ENCODE measurements around the gene SLC12A4. TPM values are rescaled to one million over a fixed set of nuclear protein-coding genes. Genes with fewer than 3 reads are reported as not detected.
A peak's percentile ranks its signal among the peaks of the same experiment; 100 is the strongest.

SLC12A4 gene
- total RNA-seq, 2 donors from 2014 or later, result 32.6 to 89.1 TPM

DNA sequence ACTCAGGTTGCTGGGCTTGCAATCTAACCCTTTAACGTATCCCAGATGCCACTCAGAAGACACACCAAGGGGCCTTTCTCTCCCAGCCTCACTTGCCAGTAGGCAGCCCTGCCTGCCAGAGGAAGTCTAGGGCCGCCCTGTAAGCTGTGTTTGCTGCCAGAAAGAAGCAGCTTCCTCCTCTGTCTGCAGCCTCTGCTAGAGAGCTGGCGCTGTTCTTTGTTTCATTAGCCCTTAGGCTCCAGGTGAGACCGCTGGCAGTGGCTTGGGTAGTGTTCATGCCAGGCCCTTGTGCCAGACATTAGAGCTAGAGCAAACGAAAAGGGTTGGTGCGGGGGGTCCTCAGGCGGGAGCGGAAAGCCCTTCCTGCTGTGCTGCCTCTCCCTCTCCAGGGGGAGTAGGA, 45.7 kb downstream of the SLC12A4 start:
- no peaks in the 10 kb centered on the region for H3K27me3 ChIP-seq (replicated peaks; ENCODE audit: insufficient read depth)
- H3K4me3 ChIP-seq, result no peak overlapping the region
- DNase-seq (ENCODE audit: low spot score), result peak; percentile 70
- 36% methylated on average over 8 of the region's 8 CpGs for WGBS
- no peak overlapping the region for H3K27ac ChIP-seq
- no peaks in the 10 kb centered on the region for H3K9me3 ChIP-seq
- peaks cover 12% of the 10 kb centered on the region for H3K4me1 ChIP-seq (replicated peaks)
- intact Hi-C loops (cut with DNase I), result no loop called here
- TF ChIP-seq POLR2A (IDR thresholded peaks at IDR 0.05) (no peak), POLR2AphosphoS5 (IDR thresholded peaks at IDR 0.05) (peak; percentile 63)
- TF ChIP-seq, protein P1, sequence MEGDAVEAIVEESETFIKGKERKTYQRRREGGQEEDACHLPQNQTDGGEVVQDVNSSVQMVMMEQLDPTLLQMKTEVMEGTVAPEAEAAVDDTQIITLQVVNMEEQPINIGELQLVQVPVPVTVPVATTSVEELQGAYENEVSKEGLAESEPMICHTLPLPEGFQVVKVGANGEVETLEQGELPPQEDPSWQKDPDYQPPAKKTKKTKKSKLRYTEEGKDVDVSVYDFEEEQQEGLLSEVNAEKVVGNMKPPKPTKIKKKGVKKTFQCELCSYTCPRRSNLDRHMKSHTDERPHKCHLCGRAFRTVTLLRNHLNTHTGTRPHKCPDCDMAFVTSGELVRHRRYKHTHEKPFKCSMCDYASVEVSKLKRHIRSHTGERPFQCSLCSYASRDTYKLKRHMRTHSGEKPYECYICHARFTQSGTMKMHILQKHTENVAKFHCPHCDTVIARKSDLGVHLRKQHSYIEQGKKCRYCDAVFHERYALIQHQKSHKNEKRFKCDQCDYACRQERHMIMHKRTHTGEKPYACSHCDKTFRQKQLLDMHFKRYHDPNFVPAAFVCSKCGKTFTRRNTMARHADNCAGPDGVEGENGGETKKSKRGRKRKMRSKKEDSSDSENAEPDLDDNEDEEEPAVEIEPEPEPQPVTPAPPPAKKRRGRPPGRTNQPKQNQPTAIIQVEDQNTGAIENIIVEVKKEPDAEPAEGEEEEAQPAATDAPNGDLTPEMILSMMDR (IDR thresholded peaks at IDR 0.05), result peak in 1 of 4 experiments; percentile 14
- H3K36me3 ChIP-seq, result no peaks in the 10 kb centered on the region

DNA sequence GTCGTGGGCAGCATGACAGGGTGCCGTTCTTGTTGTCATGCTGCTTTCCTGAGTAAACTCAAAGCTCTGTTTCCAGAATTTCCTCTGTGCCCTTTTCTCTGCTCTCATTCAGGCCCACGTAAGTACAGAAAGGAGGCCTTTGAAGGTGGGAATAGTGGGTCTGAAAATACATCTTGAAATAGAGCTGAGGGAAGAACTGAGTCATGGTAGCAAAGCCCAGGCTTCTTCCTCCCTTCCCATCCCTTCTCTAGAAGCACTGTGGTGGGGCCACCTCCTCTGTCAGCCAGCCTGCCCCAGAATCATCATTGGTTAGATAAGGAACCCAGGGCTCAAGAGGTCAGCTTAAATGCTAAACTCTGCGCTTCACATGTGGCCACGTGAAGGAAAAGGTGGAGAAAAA, 46.2 kb downstream of the SLC12A4 start:
- WGBS, result 68% methylated on average over 5 of the region's 5 CpGs

DNA sequence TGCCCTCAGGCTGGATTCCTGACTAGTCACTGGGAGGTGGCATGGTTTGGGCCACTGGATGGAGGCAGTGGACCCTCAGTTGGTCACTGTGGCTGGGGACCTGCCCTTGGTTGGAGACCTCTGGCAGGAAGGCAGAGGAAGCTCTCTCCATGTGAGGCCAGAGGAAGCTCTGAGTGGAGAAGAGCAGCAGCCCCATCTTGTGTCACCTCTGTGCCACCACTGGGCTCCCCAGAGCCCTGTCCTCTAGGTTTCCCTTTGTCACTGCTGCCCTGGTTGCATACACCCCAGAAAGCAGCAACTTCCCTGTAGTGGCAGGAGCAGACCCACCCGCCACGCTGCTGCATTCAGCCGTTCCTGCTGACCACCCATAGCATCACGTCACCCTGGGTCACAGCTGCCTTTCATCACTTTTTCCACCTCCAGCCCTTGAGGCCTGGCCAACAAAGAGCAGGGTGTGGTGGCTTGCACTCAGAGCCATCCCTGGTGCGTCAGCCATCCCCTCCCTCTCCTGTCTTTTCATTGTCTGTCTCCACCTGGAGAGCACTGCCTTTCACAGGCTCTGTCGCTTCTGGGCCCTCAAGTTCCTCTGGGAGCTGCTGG, 48.7 kb downstream of the SLC12A4 start:
- TF ChIP-seq POLR2A (IDR thresholded peaks at IDR 0.05) (no peak), POLR2AphosphoS5 (IDR thresholded peaks at IDR 0.05) (no peak)
- TF ChIP-seq, protein P1 (IDR thresholded peaks at IDR 0.05), result no peak
- no peak overlapping the region for H3K4me3 ChIP-seq
- H3K9me3 ChIP-seq, result no peaks in the 10 kb centered on the region
- no peak for DNase-seq (ENCODE audit: low spot score)
- H3K27ac ChIP-seq, result no peak overlapping the region
- intact Hi-C loops (cut with DNase I), result no loop called here
- H3K27me3 ChIP-seq (replicated peaks; ENCODE audit: insufficient read depth), result no peaks in the 10 kb centered on the region
- no peaks in the 10 kb centered on the region for H3K4me1 ChIP-seq (replicated peaks)
- no peaks in the 10 kb centered on the region for H3K36me3 ChIP-seq
- WGBS, result 72% methylated on average over 6 of the region's 6 CpGs

More for the DNA sequence above, 46.2 kb downstream of the SLC12A4 start:
- Histone ChIP-seq H3K4me1 (replicated peaks) (peaks cover 12% of the 10 kb centered on the region), H3K4me3 (no peak overlapping the region), H3K27ac (no peak overlapping the region), H3K27me3 (replicated peaks; ENCODE audit: insufficient read depth) (no peaks in the 10 kb centered on the region), H3K36me3 (no peaks in the 10 kb centered on the region), H3K9me3 (no peaks in the 10 kb centered on the region)
- TF ChIP-seq POLR2AphosphoS5 (IDR thresholded peaks at IDR 0.05) (no peak), POLR2A (IDR thresholded peaks at IDR 0.05) (no peak)
- TF ChIP-seq, protein P1 (IDR thresholded peaks at IDR 0.05), result no peak
- DNase-seq (ENCODE audit: low spot score), result no peak
- intact Hi-C loops (cut with DNase I), result no loop called here

DNA sequence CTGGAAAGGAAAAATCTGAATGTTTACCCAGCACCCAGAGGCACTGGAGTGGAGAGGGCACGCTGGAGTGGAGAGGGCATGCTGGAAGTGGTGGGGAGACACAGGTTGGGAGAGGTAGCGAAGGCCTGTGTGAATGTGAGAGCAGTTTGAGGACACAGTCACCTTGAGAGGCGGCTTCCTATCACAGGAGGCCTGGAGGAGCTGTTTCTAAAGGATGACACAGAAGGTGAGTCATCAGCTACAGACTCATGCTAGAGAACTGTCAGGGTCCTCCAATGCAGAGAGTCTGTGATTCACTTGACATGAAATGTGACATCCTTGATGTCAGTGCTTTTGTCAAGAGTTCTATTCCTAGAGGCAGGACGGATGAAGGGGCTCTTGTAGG, 50.6 kb downstream of the SLC12A4 start:
- Histone ChIP-seq H3K4me1 (replicated peaks) (no peaks in the 10 kb centered on the region), H3K36me3 (no peaks in the 10 kb centered on the region), H3K27me3 (replicated peaks; ENCODE audit: insufficient read depth) (no peaks in the 10 kb centered on the region), H3K9me3 (no peaks in the 10 kb centered on the region), H3K4me3 (no peak overlapping the region), H3K27ac (peak overlapping the region in 1 of 2 donors; percentile 14)
- TF ChIP-seq, protein P1 (IDR thresholded peaks at IDR 0.05), result no peak
- no peak for TF ChIP-seq POLR2AphosphoS5 (IDR thresholded peaks at IDR 0.05)
- no peak for TF ChIP-seq POLR2A (IDR thresholded peaks at IDR 0.05)
- WGBS, result 66% methylated on average over 4 of the region's 4 CpGs
- DNase-seq (ENCODE audit: low spot score), result no peak
- intact Hi-C loops (cut with DNase I), result no loop called here

DNA sequence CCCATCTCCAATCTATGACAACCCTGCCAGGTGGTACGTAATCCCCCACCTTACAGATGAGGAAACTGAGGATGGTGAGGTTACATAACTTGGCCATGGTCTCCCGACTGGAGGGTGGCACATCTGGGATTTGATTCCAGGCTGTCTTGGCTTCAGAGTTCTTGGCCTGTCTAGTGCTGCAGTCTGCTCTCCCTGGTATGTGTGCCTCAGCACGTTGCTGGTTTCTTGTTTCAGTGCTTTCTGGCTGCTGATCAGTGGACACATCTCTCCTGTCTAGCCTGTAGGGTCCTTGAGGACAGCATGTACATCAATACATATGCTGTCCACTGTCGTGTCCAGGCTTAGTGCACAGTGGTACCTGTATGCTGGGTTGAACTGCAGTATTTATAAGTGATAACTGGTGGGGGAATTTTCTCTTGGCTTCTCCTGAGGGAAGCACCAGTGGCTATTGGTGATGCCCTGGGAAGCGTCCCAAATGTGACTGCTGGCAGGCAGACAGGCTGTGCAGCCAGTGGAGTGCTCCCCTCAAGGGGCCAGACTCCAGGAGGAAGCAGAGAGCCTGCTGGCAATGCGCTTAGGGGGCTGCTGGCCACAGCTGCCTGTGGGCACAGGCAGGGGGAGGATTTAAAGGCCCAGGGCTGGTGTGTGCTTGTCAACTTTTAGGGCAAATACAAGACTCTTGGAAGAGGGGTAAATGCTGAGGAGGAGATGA, 51.1 kb downstream of the SLC12A4 start:
- intact Hi-C loops (cut with DNase I), result no loop called here
- TF ChIP-seq, protein P1 (IDR thresholded peaks at IDR 0.05), result no peak
- no peak for TF ChIP-seq POLR2AphosphoS5 (IDR thresholded peaks at IDR 0.05)
- TF ChIP-seq POLR2A (IDR thresholded peaks at IDR 0.05), result no peak
- DNase-seq (ENCODE audit: low spot score), result no peak
- Histone ChIP-seq H3K4me1 (replicated peaks) (no peaks in the 10 kb centered on the region), H3K4me3 (no peak overlapping the region), H3K27ac (peak overlapping the region in 1 of 2 donors; percentile 14), H3K27me3 (replicated peaks; ENCODE audit: insufficient read depth) (no peaks in the 10 kb centered on the region), H3K36me3 (no peaks in the 10 kb centered on the region), H3K9me3 (no peaks in the 10 kb centered on the region)
- 25% methylated on average over 6 of the region's 6 CpGs for WGBS
